GM18861 (cell line): ENCODE measurements around the gene CDC42EP3.

Source experiments
- ATAC-seq: cut with Tn5 transposase; IDR thresholded peaks from one replicate; pipeline ENCODE4 v1.9.1; 2021; ENCODE audit not compliant: unreplicated experiment

Gene CDC42EP3

GRCh38 chr2:37619959-37620300 is 51.5 kb downstream of the CDC42EP3 start:
- no peak for ATAC-seq

GRCh38 chr2:37619230-37619958 is 52.0 kb downstream of the CDC42EP3 start:
- no peak for ATAC-seq

DNA sequence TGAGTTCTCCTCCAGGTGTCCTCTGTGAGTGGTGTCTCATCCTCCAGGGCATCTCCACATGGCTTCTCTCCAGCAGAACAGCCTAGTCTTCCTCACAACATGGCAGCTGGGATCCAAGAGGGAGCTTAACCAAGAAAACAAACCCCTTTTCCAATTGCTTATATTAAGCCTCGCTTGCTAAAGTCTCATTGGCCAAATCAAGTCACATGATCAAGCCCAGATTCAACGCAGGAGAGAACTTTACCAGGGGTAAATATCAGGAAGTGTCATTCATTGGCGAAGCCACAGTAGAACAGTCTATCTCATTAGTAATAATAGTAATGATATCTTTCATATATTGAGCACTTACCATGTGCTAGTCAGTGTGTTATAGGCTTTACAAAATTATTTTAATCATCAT is 53.1 kb downstream of the CDC42EP3 start:
- no peak for ATAC-seq

GRCh38 chr2:37617119-37617892 is 54.1 kb downstream of the CDC42EP3 start:
- ATAC-seq, result no peak

DNA sequence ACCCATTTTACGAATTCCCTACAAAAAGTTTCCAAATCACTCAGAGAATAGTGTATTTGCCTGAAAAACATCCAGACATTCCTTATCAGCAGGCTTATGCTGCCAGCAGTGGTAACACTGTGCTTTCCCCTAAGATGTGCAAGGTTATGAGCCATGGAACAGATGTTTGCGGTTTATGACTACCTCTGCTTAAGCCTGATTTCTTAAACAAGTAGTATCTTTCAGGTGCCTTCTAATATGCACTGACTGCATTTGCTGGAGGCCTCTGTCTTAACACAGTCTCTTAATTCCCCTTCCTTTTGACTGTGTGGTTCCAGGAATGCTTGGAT is 54.8 kb downstream of the CDC42EP3 start:
- no peak for ATAC-seq

- peak; percentile 49 for ATAC-seq
Observed at GRCh38 chr2:37615804-37616676, 55.4 kb downstream of the CDC42EP3 start.

GRCh38 chr2:37614061-37614738 is 57.2 kb downstream of the CDC42EP3 start:
- ATAC-seq, result no peak

DNA sequence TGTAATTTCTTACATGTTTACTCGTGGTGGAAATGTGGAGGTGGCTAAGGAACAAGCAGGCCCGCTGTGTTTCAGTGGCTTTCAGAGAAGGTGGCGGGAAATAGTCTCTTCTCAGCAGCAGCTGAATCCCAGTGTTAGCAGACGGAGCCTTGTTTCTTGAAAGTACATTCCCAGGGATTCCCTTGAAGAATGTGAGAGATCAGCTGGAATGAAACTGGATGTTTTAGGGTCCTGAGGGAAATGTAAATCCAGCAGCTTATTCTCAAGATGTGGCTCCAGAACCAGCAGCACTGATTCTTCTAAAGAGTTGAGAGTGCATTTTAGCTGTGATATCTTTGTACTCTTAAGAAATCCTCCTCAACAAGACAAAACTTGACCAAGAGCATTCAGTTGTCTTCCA is 59.1 kb downstream of the CDC42EP3 start:
- no peak for ATAC-seq

- ATAC-seq, result no peak
Observed at GRCh38 chr2:37610638-37611289, 60.7 kb downstream of the CDC42EP3 start.

GRCh38 chr2:37609782-37610181 is 61.7 kb downstream of the CDC42EP3 start:
- ATAC-seq, result no peak

DNA sequence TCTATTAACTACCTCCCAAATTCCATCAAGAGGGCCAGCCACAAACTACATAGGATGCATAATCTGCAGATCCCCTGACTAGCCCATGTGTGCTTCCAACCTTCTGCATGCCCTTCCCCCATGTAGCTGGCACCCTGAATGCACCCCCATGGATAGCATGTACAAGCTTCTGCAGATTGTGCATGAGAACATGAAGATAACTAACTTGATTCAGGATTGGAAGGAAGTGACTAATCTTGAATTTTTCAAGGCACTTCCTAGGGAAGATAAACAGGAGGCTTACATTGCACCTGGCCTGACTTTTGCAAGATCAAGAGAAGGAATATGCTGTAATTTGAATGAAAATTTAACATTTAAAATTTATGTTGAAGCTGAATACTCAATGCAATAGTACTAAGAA is 66.7 kb downstream of the CDC42EP3 start:
- ATAC-seq, result no peak

- no peak for ATAC-seq
Observed at GRCh38 chr2:37602702-37603101, 68.7 kb downstream of the CDC42EP3 start.

DNA sequence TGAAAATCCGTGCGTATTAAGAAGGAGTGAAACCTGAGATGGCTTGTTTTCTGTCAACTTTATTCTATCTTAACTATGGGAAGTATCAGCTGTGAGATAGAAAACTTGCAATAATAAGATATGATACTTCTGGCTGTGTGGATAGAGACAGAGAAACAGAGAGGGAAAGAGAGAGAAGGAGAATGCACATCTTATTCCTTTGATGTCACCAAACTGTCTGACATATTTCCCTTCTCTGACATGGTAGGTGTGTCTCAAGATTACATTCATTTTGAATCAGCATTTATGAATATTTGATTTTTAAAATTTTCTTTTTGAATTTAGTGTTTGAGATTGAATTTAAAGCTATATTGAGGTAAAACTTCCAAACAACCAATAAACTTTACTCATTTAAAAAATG is 69.4 kb downstream of the CDC42EP3 start:
- ATAC-seq, result no peak

- no peak for ATAC-seq
Observed at GRCh38 chr2:37601569-37601968, 69.9 kb downstream of the CDC42EP3 start.

DNA sequence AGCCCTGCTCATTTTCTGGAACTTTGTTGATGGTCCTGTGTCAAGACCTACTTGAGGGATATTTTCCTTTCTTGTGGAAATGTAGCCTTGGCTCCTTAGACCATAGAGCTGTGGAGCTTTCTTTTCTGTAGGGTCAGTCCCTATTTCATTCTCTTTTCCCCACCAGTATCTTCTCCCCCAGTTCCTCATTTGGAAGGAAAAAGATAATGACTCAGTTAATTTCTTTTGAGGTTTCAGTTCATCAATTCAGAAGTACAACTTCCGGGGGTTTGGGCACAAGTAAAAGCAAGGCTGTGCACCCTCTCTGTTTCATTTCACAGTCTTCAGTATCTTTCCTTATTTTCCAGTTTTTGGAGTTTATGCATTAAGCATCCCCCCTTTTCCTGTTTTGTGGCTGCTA is 70.7 kb downstream of the CDC42EP3 start:
- ATAC-seq, result no peak

DNA sequence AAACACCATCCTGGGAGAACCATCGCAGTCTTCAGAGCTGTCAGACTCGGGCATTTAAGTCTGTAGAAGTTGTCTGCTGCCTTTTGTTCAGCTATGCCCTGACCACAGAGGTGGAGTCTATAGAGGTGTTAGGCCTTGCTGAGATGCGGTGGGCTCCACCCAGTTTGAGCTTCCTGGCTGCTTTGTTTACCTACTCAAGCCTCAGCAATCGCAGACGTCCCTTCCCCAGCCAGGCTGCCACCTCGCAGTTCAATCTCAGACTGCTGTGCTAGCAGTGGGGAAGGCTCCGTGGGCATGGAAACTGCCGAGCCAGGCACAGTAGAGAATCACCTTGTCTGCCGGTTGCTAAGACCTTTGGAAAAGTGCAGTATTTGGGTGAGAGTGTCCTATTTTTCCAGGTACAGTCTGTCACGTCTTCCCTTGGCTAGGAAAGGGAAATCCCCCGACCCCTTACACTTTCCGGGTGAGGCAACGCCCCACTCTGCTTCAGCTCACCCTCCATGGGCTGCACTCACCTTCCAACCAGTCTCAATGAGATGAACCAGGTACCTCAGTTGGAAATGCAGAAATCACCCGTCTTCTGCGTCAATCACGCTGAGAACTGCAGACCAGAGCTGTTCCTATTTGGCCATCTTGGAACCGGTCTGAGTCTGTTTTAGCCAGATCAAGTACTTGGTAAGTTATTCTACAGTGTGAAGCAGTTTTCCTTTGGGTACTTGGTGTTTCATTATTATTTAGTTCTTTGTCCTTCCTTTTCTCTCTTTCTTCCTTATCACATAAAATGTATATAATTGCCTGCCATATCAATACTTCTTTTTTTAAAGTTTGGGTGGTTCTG is 71.5 kb downstream of the CDC42EP3 start:
- no peak for ATAC-seq

DNA sequence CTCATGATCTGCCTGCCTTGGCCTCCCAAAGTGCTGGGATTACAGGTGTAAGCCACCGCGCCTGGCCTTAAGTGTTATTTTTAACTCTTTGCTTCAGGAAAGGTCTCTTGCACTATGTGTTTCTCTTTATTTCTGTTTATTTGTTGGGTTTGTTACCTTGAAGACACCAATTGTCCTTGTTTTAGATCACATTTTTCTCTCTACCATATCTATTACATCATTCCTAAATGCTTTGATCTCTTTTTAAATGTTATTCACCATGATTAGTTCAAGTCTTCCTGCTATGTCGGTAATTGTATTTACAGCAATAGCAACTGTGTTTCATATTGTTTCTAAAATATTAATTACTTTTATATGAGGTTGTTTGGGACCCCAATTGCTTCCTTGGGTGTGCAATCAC is 77.7 kb downstream of the CDC42EP3 start:
- ATAC-seq, result no peak

DNA sequence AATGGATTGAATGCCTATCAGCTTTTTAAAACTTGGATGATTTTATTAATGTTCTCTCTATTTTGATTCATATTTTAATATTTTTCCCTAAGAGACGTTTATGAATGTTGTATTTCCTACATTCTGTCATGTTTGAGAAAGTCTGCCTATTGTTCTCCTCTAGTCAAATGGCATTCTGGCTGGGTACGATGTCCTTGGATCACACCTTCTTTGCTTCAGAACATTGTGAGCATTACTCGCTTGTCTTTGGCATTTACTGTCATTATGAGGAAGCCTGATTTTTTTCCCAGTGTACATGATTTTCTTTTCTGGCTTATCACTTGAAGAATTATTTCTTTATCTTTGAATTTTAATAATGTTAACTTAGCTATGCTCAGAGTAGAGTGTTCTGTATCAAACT is 78.4 kb downstream of the CDC42EP3 start:
- ATAC-seq, result no peak
